ENCODE data around the gene TTC34.

The TTC34 gene

GRCh38 chr1:2639607-2640521 is 161.6 kb downstream of the TTC34 start:
- DNase-seq: no peak

- DNase-seq: no peak
Observed at GRCh38 chr1:2639203-2639602, 162.3 kb downstream of the TTC34 start.

- DNase-seq: no peak
Observed at GRCh38 chr1:2638466-2639115, 162.9 kb downstream of the TTC34 start.

GRCh38 chr1:2637442-2638145 is 163.9 kb downstream of the TTC34 start:
- no peak for DNase-seq

GRCh38 chr1:2636733-2637132 is 164.8 kb downstream of the TTC34 start:
- no peak for DNase-seq

GRCh38 chr1:2635361-2636010 is 166.0 kb downstream of the TTC34 start:
- no peak for DNase-seq

GRCh38 chr1:2633936-2634491 is 167.5 kb downstream of the TTC34 start:
- DNase-seq: no peak

GRCh38 chr1:2633366-2633935 is 168.0 kb downstream of the TTC34 start:
- DNase-seq: no peak

- no peak for DNase-seq
Observed at GRCh38 chr1:2632561-2633361, 168.7 kb downstream of the TTC34 start, which contains the start of gene MMEL1. MMEL1 (minus strand) TSS chr1:2633016; CDS start chr1:2629484, 3,532 bp downstream.

- no peak for DNase-seq
Observed at GRCh38 chr1:2632051-2632430, 169.5 kb downstream of the TTC34 start.

- DNase-seq: no peak
Observed at GRCh38 chr1:2631136-2632050, 170.1 kb downstream of the TTC34 start.

- DNase-seq: no peak
Observed at GRCh38 chr1:2630498-2631135, 170.9 kb downstream of the TTC34 start.

GRCh38 chr1:2629627-2630497 is 171.6 kb downstream of the TTC34 start:
- DNase-seq: no peak

- no peak for DNase-seq
Observed at GRCh38 chr1:2628933-2629626, 172.4 kb downstream of the TTC34 start.

GRCh38 chr1:2628191-2628932 is 173.1 kb downstream of the TTC34 start:
- DNase-seq: no peak

GRCh38 chr1:2627746-2628145 is 173.7 kb downstream of the TTC34 start:
- no peak for DNase-seq

GRCh38 chr1:2625748-2626147 is 175.7 kb downstream of the TTC34 start:
- peak in 2 of 4 experiments; percentile 12 to 37 for DNase-seq
